Measurements from ENCODE around the gene TMEM205. TPM values are rescaled to one million over a fixed set of nuclear protein-coding genes. Genes with fewer than 3 reads are reported as not detected.
A peak's percentile ranks its signal among the peaks of the same experiment; 100 is the strongest.
"Not testable (repeated sequence)": the region's sequence is repeated elsewhere in the genome, so short reads cannot be mapped to it uniquely, and the experiment has no call there.

The TMEM205 gene
- total RNA-seq, 2 experiments from 2014 or later, result 31.1 to 33.2 TPM

DNA sequence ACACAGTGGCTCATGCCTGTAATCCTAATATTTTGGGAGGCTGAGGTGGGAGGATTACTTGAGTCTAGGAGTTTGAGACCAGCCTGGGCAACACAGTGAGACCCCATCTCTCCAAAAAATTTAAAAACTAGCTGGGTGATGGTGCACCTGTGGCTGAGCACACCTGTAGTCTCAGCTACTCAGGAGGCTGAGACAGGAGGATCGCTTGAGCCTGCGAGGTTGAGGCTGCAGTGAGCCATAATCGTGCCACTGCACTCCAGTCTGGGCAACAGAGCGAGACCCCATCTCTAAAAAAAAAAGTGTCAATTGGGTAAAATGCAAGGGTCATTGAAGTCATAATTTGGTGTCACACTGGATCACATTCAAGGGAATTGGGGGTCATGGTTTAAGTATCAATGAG is 8.0 kb upstream of the TMEM205 start:
- H3K9me3 Mint-ChIP-seq; DNase-seq; H3K4me3 Mint-ChIP-seq; H3K27me3 Mint-ChIP-seq; intact Hi-C loops (cut with micrococcal nuclease); CTCF ChIA-PET; H3K36me3 Mint-ChIP-seq; H3K27ac Mint-ChIP-seq; POLR2A ChIA-PET: not testable (repeated sequence)
- H3K4me1 Mint-ChIP-seq (ENCODE audit: low read depth), result peaks cover 12% of the 10 kb centered on the region

GRCh38 chr19:11349171-11349570 is 3.1 kb upstream of the TMEM205 start:
- Mint-ChIP-seq H3K4me1 (ENCODE audit: low read depth) (peaks cover 25% of the 10 kb centered on the region), H3K4me3 (no peak overlapping the region), H3K27ac (no peak overlapping the region), H3K9me3 (peaks cover 14% of the 10 kb centered on the region), H3K27me3 (no peaks in the 10 kb centered on the region), H3K36me3 (peaks cover 8% of the 10 kb centered on the region)
- intact Hi-C loops (cut with micrococcal nuclease), result no loop called here
- CTCF ChIA-PET, result no interaction called here
- POLR2A ChIA-PET, result interaction anchor here (1.0 kb wide), 1 partner anchor 32 kb away, joined by 4 read pairs; no protein-coding TSS in a partner anchor
- no peak for DNase-seq

DNA sequence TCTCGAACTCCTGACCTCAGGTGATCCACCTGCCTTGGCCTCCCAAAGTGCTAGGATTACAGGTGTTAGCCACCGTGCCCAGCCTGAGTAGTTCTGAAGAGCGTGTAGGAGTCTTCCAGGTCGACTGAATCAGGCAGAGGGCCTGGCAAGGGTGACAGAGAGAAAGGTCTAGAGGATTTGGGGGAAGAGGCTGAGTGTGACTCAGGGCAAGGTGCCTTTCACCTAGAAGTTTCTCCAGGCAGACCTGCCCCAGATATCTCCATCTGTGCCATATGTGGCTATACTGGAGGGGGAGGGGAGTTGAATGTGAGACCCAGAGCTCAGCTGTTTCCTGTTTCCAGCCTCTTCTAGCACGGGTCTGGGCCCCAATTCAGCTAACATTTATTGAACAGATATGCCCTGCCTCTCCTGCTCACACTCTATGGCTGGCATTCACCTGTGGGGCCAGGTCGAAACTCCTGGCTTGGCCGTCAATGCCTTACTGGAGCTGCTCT is 1.5 kb upstream of the TMEM205 start:
- POLR2A ChIA-PET, result no interaction called here
- H3K4me3 Mint-ChIP-seq, result peak overlapping the region; percentile 80
- intact Hi-C loops (cut with micrococcal nuclease), result no loop called here
- H3K27ac Mint-ChIP-seq, result no peak overlapping the region
- no peaks in the 10 kb centered on the region for H3K27me3 Mint-ChIP-seq
- DNase-seq, result no peak
- peaks cover 14% of the 10 kb centered on the region for H3K9me3 Mint-ChIP-seq
- H3K4me1 Mint-ChIP-seq (ENCODE audit: low read depth), result peaks cover 25% of the 10 kb centered on the region
- CTCF ChIA-PET, result interaction anchor here (1.3 to 2.4 kb wide), 3 partner anchors 27 to 135 kb away, joined by 7 to 10 read pairs (median 7); partner anchors contain the start of gene SWSAP1
- peaks cover 8% of the 10 kb centered on the region for H3K36me3 Mint-ChIP-seq

DNA sequence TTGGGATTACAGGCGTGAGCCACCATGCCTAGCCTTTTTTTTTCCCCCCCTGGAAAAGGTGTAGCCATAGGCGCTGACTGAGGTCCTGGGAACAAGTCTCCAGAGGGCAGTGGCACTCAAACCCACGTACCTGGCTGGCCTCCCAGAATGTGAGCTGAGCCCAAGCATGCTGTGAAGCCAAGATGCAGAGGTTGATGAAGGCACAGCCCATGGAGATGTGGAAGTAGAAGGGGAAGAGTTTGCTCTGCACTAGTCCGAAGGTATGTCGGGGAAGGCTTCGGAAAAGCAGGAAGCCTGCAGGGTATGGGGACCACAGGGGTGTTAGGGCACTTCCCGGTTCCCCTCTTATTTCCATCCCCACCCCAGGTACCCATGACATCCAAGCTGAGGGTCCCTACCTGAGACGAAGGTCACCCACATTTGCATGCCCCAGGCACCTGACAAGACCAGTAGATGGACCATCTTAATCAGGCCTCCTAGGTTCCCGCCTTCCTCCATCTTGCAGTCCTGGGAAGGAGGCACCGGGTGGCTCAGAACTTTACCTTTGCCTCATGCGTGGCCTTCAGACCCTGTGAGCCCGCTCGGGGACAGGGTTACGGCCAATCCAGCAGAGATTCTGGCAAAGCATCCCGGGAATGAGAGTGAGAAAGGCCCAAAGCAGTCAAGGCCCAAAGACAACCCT is 805 bp downstream of the TMEM205 start:
- ChIA-PET CTCF (interaction anchor here (1.0 to 2.4 kb wide), 4 partner anchors 30 to 102 kb away, joined by 3 to 15 read pairs (median 5); partner anchors contain the start of gene SWSAP1), POLR2A (interaction anchor here (0.7 to 1.9 kb wide), 3 partner anchors 30 to 253 kb away, joined by 3 to 10 read pairs (median 6); partner anchors contain the start of gene SWSAP1)
- H3K9me3 Mint-ChIP-seq, result peaks cover 14% of the 10 kb centered on the region
- H3K27ac Mint-ChIP-seq, result peak overlapping the region; percentile 85
- H3K36me3 Mint-ChIP-seq, result peaks cover 10% of the 10 kb centered on the region
- DNase-seq, result no peak
- intact Hi-C loops (cut with micrococcal nuclease), result no loop called here
- peaks cover 25% of the 10 kb centered on the region for H3K4me1 Mint-ChIP-seq (ENCODE audit: low read depth)
- no peaks in the 10 kb centered on the region for H3K27me3 Mint-ChIP-seq
- H3K4me3 Mint-ChIP-seq, result peak overlapping the region; percentile 80

DNA sequence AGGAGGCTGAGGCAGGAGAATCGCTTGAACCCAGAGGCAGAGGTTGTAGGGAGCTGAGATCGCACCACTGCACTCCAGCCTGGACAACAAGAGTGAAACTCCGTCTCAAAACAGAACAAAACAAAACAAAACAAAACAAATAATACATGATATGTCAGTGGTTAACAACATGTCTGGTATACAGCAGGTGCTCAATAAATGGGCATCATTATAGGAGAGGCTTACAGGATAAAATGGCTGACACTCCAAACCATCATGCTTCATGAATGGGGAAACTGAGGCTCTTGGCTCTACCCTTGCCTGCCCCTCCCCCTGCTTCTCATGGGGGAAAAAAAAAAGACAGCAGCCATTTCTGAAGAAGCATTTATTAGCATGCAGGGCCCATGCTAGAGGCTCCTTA is 3.6 kb downstream of the TMEM205 start:
- H3K27me3 Mint-ChIP-seq, result no peaks in the 10 kb centered on the region
- intact Hi-C loops (cut with micrococcal nuclease), result no loop called here
- no peak overlapping the region for H3K27ac Mint-ChIP-seq
- no peaks in the 10 kb centered on the region for H3K9me3 Mint-ChIP-seq
- POLR2A ChIA-PET, result no interaction called here
- H3K36me3 Mint-ChIP-seq, result peaks cover 2% of the 10 kb centered on the region
- no peak overlapping the region for H3K4me3 Mint-ChIP-seq
- CTCF ChIA-PET, result no interaction called here
- H3K4me1 Mint-ChIP-seq (ENCODE audit: low read depth), result peaks cover 38% of the 10 kb centered on the region
- no peak for DNase-seq

DNA sequence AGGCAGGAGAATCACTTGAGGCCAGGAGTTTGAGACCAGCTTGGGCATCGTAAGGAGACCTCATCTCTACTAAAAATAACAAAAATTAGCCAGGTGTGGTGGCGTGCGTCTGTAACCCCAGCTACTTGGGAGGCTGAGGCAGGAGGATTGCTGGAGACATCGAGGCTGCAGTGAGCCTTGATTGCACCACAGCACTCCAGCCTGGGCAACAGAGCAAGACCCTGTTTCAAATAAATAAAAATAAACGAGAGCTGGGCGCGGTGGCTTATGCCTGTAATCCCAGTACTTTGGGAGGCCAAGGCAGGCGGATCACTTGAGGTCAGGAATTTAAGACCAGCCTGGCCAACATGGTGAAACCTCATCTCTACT is 6.0 kb downstream of the TMEM205 start:
- Mint-ChIP-seq H3K4me3 (peak overlapping the region; percentile 81), H3K4me1 (ENCODE audit: low read depth) (peaks cover 25% of the 10 kb centered on the region), H3K36me3 (peaks cover 16% of the 10 kb centered on the region)
- H3K27me3 Mint-ChIP-seq; H3K9me3 Mint-ChIP-seq; intact Hi-C loops (cut with micrococcal nuclease); DNase-seq; H3K27ac Mint-ChIP-seq: not testable (repeated sequence)
- ChIA-PET CTCF (interaction anchor here (1.8 kb wide), 1 partner anchor 43 kb away, joined by 5 read pairs; no protein-coding TSS in a partner anchor), POLR2A (interaction anchor here (0.6 to 2.0 kb wide), 2 partner anchors 35 to 43 kb away, joined by 4 to 8 read pairs; partner anchors contain the start of gene SWSAP1)

- H3K4me3 Mint-ChIP-seq, result peak within 1 kb of the TSS; percentile 81
- peak; percentile 93 for DNase-seq
- H3K9me3 Mint-ChIP-seq, result peaks cover 3% of the 10 kb centered on the region
- H3K27me3 Mint-ChIP-seq, result no peaks in the 10 kb centered on the region
- peaks cover 17% of the 10 kb centered on the region for H3K36me3 Mint-ChIP-seq
- intact Hi-C loops (cut with micrococcal nuclease), result no loop called here
- H3K27ac Mint-ChIP-seq, result no peak within 1 kb of the TSS
- peaks cover 23% of the 10 kb centered on the region for H3K4me1 Mint-ChIP-seq (ENCODE audit: low read depth)
- CTCF ChIA-PET, result interaction anchor here (0.6 to 1.8 kb wide), 3 partner anchors 42 to 46 kb away, joined by 3 to 5 read pairs (median 3); no protein-coding TSS in a partner anchor
- POLR2A ChIA-PET, result interaction anchor here (0.6 to 2.0 kb wide), 3 partner anchors 35 to 42 kb away, joined by 3 to 8 read pairs (median 4); partner anchors contain the start of gene SWSAP1
Observed at GRCh38 chr19:11339254-11340098, 6.6 kb downstream of the TMEM205 start, which contains the start of gene RAB3D. RAB3D (minus strand) TSS chr19:11339657; CDS start chr19:11337399, 2,258 bp downstream.

DNA sequence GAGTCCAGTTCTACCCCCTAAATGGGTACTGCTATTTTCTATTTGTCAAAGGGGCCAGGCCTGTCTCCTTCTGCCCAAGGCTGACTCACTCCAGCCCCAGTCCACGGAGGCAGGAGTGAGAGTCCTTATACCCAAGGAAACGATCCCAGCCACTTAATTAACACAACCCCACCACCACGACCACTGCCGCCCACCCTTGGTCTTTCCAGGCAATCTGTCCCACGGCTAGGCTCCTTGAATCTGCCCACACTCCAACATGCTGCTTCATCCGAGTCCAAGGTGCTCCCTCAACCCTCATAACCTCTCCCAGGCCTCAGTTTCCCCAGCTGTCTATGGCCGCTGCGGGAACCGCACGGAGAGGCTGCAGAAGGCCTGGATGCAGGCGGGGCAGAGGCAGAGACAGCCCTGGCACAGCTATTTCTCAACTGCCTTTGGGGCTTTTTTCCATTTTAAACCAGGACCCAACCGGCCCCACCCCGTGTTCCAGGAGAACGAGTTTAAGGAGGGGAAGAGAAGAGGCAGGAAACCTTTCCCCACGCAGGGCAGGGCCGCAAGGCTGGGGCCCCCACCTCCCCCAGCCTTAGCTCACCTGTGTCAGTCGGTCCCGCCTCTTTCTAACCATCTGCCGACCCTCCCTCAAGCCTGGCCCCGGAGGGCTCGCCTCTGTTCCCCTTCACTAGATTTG is 7.4 kb downstream of the TMEM205 start:
- no peak overlapping the region for H3K27ac Mint-ChIP-seq
- H3K36me3 Mint-ChIP-seq, result peaks cover 21% of the 10 kb centered on the region
- H3K4me1 Mint-ChIP-seq (ENCODE audit: low read depth), result peaks cover 20% of the 10 kb centered on the region
- no peaks in the 10 kb centered on the region for H3K27me3 Mint-ChIP-seq
- no peak for DNase-seq
- POLR2A ChIA-PET, result interaction anchor here (1.0 to 2.0 kb wide), 2 partner anchors 36 to 42 kb away, joined by 3 to 8 read pairs; partner anchors contain the start of gene SWSAP1
- peak overlapping the region; percentile 81 for H3K4me3 Mint-ChIP-seq
- CTCF ChIA-PET, result interaction anchor here (1.0 to 1.8 kb wide), 2 partner anchors 45 kb away, joined by 3 to 5 read pairs; no protein-coding TSS in a partner anchor
- H3K9me3 Mint-ChIP-seq, result peaks cover 3% of the 10 kb centered on the region
- intact Hi-C loops (cut with micrococcal nuclease), result no loop called here

GRCh38 chr19:11338121-11338520 is 7.9 kb downstream of the TMEM205 start:
- H3K27me3 Mint-ChIP-seq, result no peaks in the 10 kb centered on the region
- ChIA-PET CTCF (interaction anchor here (1.2 to 1.8 kb wide), 2 partner anchors 45 to 144 kb away, joined by 4 to 5 read pairs; no protein-coding TSS in a partner anchor), POLR2A (interaction anchor here (2.0 kb wide), 1 partner anchor 37 kb away, joined by 8 read pairs; the partner anchor contains the start of gene SWSAP1)
- no peak overlapping the region for H3K27ac Mint-ChIP-seq
- H3K36me3 Mint-ChIP-seq, result peaks cover 24% of the 10 kb centered on the region
- DNase-seq, result no peak
- intact Hi-C loops (cut with micrococcal nuclease), result no loop called here
- H3K4me1 Mint-ChIP-seq (ENCODE audit: low read depth), result peaks cover 20% of the 10 kb centered on the region
- no peak overlapping the region for H3K4me3 Mint-ChIP-seq
- peaks cover 3% of the 10 kb centered on the region for H3K9me3 Mint-ChIP-seq

DNA sequence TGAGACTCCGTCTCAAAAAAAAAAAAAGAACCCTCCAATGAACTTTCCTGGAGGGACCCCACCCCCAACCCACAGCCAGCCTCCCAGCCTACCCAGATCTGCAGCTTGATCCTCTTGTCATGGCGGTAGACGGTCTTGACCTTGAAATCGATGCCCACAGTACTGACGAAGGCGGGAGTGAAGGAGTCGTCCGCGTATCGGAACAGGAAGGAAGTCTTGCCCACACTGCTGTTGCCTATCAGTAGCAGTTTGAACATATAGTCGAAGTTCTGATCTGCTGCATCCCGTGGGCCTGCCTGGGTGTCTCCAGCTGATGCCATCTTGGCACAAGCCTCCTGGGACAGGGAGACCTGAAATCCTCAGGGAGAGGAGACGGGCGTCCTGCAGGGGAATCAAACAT is 9.0 kb downstream of the TMEM205 start:
- Mint-ChIP-seq H3K27me3 (no peaks in the 10 kb centered on the region), H3K27ac (no peak overlapping the region), H3K9me3 (peaks cover 3% of the 10 kb centered on the region), H3K36me3 (peaks cover 27% of the 10 kb centered on the region), H3K4me3 (no peak overlapping the region), H3K4me1 (ENCODE audit: low read depth) (peaks cover 20% of the 10 kb centered on the region)
- POLR2A ChIA-PET, result no interaction called here
- CTCF ChIA-PET, result interaction anchor here (1.2 kb wide), 1 partner anchor 146 kb away, joined by 4 read pairs; no protein-coding TSS in a partner anchor
- intact Hi-C loops (cut with micrococcal nuclease), result no loop called here
- DNase-seq, result no peak

- H3K4me1 Mint-ChIP-seq (ENCODE audit: low read depth), result peaks cover 20% of the 10 kb centered on the region
- ChIA-PET POLR2A (no interaction called here), CTCF (no interaction called here)
- no peaks in the 10 kb centered on the region for H3K27me3 Mint-ChIP-seq
- no peak overlapping the region for H3K27ac Mint-ChIP-seq
- intact Hi-C loops (cut with micrococcal nuclease), result no loop called here
- peaks cover 27% of the 10 kb centered on the region for H3K36me3 Mint-ChIP-seq
- no peak for DNase-seq
- peaks cover 3% of the 10 kb centered on the region for H3K9me3 Mint-ChIP-seq
- H3K4me3 Mint-ChIP-seq, result no peak overlapping the region
Observed at GRCh38 chr19:11335449-11336146, 10.5 kb downstream of the TMEM205 start.
